Measurements from ENCODE around the gene PPP3CA.
A peak's percentile ranks its signal among the peaks of the same experiment; 100 is the strongest.

Gene PPP3CA

DNA sequence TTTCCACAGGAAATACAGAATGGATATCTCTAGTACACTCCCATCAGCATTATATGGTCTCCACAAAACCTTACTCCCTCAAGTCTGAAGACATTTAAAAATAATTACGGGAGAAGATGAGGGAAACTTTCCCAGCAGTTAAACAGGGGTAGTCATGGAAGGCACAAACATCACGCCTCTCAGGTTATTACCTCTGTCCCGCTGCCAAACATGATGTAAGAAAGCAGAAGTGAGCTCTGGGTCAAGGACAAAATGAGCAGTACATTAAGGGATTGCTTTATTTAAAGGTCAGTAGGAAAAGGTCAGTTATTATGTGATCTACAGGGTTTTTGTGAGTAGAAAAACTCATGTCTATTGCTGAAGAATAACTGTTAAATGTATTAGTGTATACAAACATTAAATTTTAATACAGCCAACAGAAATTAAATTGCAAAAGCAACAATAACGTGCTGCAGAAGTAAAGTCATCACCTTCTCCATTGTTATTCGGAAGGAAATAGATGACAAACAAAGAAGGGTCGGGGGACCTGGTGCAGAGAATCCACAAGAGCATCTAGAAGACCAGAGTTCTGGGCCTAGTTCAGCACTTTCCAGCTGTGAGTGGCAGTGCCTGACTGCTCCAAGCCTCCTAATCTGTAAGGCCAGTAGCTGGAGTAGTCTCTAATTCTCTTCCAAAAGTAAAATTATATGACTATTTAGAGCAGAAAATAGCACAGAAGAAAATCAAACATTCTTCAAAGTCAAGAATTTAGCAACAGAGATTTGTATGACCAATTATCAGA lies 171.2 kb downstream of the PPP3CA start:
- Histone ChIP-seq H3K27ac (ENCODE audit: insufficient read depth in 1 of 2, low read depth in 1 of 2, low read length in 2 of 2, poor library complexity in 1 of 2, severe bottlenecking in 2 of 2) (no peak overlapping the region), H3K4me1 (ENCODE audit: control extremely low read depth in 1 of 4, control insufficient read depth in 4 of 4, insufficient read depth in 4 of 4, low read length in 3 of 4) (no peaks in the 10 kb centered on the region), H3K27me3 (replicated peaks in 2 of 5; ENCODE audit: control insufficient read depth in 4 of 5, insufficient read depth in 5 of 5, low read length in 4 of 5) (no peaks in the 10 kb centered on the region), H3K4me3 (ENCODE audit: control insufficient read depth in 1 of 7, extremely low read depth in 1 of 7, insufficient read depth in 4 of 7, low read depth in 2 of 7, low read length in 6 of 7) (no peak overlapping the region), H3K36me3 (ENCODE audit: control insufficient read depth in 4 of 4, insufficient read depth in 4 of 4, low read length in 3 of 4) (no peaks in the 10 kb centered on the region), H3K9me3 (ENCODE audit: control extremely low read depth in 1 of 5, control insufficient read depth in 4 of 5, insufficient read depth in 2 of 5, low read depth in 1 of 5, low read length in 4 of 5) (no peaks in the 10 kb centered on the region)
- CTCF ChIA-PET: interaction anchor here (1.3 kb wide), 1 partner anchor 11 kb away, joined by 3 read pairs; no protein-coding TSS in a partner anchor
- WGBS (ENCODE audit: insufficient coverage): 91% methylated on average over 5 of the region's 6 CpGs
- POLR2A ChIA-PET: interaction anchor here (0.5 kb wide), 1 partner anchor 501 kb away, joined by 3 read pairs; no protein-coding TSS in a partner anchor
- DNase-seq: peak in 1 of 3 donors; percentile 15

DNA sequence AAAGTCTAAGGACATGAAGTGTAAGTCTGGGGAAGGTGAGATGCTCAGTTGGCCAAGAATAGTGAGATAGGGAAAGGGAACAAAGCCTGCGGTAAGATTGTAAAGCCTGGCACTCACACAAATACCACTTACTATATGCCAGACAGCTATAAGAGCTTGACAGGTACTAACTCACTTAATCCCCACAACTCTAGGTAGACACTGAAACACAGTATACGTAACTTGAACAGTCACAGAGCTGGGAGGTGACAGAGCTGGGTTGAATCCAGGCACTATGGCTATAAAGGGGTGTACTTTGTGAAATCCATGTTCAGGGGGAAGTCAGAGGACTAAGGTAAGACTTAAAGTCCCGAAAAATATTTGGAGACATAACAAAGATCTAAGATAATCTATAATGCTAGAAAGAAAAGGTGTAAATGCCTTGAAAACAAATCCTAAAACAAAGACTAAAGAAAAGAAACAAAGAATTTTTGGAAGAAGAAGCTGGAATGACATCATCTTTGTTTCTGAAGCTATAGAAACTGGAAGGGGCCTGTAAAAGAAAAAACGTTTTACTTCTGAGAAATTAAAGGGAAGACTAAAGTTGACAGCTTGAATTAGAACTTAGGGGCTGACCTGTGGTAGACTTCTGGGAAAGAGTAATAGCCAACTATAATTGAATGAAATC lies 172.5 kb downstream of the PPP3CA start:
- Histone ChIP-seq H3K4me3 (ENCODE audit: control insufficient read depth in 1 of 7, extremely low read depth in 1 of 7, insufficient read depth in 4 of 7, low read depth in 2 of 7, low read length in 6 of 7) (no peak overlapping the region), H3K27me3 (replicated peaks in 2 of 5; ENCODE audit: control insufficient read depth in 4 of 5, insufficient read depth in 5 of 5, low read length in 4 of 5) (no peaks in the 10 kb centered on the region), H3K4me1 (ENCODE audit: control extremely low read depth in 1 of 4, control insufficient read depth in 4 of 4, insufficient read depth in 4 of 4, low read length in 3 of 4) (no peaks in the 10 kb centered on the region), H3K27ac (ENCODE audit: insufficient read depth in 1 of 2, low read depth in 1 of 2, low read length in 2 of 2, poor library complexity in 1 of 2, severe bottlenecking in 2 of 2) (no peak overlapping the region), H3K36me3 (ENCODE audit: control insufficient read depth in 4 of 4, insufficient read depth in 4 of 4, low read length in 3 of 4) (no peaks in the 10 kb centered on the region), H3K9me3 (ENCODE audit: control extremely low read depth in 1 of 5, control insufficient read depth in 4 of 5, insufficient read depth in 2 of 5, low read depth in 1 of 5, low read length in 4 of 5) (no peaks in the 10 kb centered on the region)
- ChIA-PET POLR2A (no interaction called here), CTCF (interaction anchor here (0.9 to 1.3 kb wide), 4 partner anchors 10 to 556 kb away, joined by 3 to 5 read pairs (median 3); no protein-coding TSS in a partner anchor)
- WGBS (ENCODE audit: insufficient coverage): 83% methylated on average over 2 of the region's 4 CpGs
- DNase-seq: no peak

DNA sequence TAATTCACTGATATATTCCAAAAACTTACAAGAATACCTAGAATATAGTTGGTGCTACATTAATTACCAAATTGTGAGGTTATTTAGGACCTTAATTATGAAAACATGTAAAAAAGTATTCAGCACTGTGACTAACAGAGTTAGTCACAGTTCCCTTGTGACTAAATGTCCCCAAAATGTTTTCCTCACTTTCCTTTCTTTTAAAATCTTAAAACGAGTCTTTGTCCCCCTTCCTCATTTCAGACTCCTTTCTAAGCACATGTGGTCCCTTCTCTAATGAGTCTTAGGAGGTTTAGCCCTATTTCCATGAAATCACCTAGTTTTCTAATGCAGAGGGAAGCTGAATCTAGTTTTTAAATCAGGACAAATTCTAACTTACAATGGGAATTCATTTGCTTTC lies 175.0 kb downstream of the PPP3CA start:
- no peaks in the 10 kb centered on the region for H3K36me3 ChIP-seq (ENCODE audit: control insufficient read depth in 4 of 4, insufficient read depth in 4 of 4, low read length in 3 of 4)
- DNase-seq: no peak
- no peak overlapping the region for H3K4me3 ChIP-seq (ENCODE audit: control insufficient read depth in 1 of 7, extremely low read depth in 1 of 7, insufficient read depth in 4 of 7, low read depth in 2 of 7, low read length in 6 of 7)
- H3K4me1 ChIP-seq (ENCODE audit: control extremely low read depth in 1 of 4, control insufficient read depth in 4 of 4, insufficient read depth in 4 of 4, low read length in 3 of 4): peaks cover 0 to 3% (median 1%) of the 10 kb centered on the region in 4 experiments
- H3K9me3 ChIP-seq (ENCODE audit: control extremely low read depth in 1 of 5, control insufficient read depth in 4 of 5, insufficient read depth in 2 of 5, low read depth in 1 of 5, low read length in 4 of 5): no peaks in the 10 kb centered on the region
- H3K27ac ChIP-seq (ENCODE audit: insufficient read depth in 1 of 2, low read depth in 1 of 2, low read length in 2 of 2, poor library complexity in 1 of 2, severe bottlenecking in 2 of 2): no peak overlapping the region
- CTCF ChIA-PET: interaction anchor here (1.4 kb wide), 1 partner anchor 176 kb away, joined by 3 read pairs; no protein-coding TSS in a partner anchor
- no peaks in the 10 kb centered on the region for H3K27me3 ChIP-seq (replicated peaks in 2 of 5; ENCODE audit: control insufficient read depth in 4 of 5, insufficient read depth in 5 of 5, low read length in 4 of 5)
- POLR2A ChIA-PET: no interaction called here
- no CpG with 5 or more reads among the region's 1 CpG for WGBS (ENCODE audit: insufficient coverage)

DNA sequence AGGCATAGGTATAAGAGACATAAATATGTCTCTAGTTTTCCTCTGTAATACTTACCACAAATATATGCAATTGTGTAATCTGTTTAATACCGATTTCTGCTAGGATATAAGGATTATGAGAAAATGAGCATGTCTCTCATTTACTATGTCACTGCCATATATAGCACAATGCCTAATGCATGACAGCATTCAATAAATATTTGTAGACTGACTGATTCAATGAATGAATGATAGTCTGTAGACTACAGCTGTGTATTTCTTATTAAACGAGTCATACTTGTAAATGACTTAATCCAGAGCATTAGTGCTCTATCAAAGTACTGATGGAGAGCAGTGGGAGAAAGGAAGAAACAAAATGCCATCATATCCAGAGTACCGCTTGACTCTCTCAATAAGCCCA lies 175.6 kb downstream of the PPP3CA start:
- Histone ChIP-seq H3K4me3 (ENCODE audit: control insufficient read depth in 1 of 7, extremely low read depth in 1 of 7, insufficient read depth in 4 of 7, low read depth in 2 of 7, low read length in 6 of 7) (no peak overlapping the region), H3K4me1 (ENCODE audit: control extremely low read depth in 1 of 4, control insufficient read depth in 4 of 4, insufficient read depth in 4 of 4, low read length in 3 of 4) (peaks cover 0 to 3% (median 1%) of the 10 kb centered on the region in 4 experiments), H3K27ac (ENCODE audit: insufficient read depth in 1 of 2, low read depth in 1 of 2, low read length in 2 of 2, poor library complexity in 1 of 2, severe bottlenecking in 2 of 2) (no peak overlapping the region), H3K27me3 (replicated peaks in 2 of 5; ENCODE audit: control insufficient read depth in 4 of 5, insufficient read depth in 5 of 5, low read length in 4 of 5) (no peaks in the 10 kb centered on the region), H3K9me3 (ENCODE audit: control extremely low read depth in 1 of 5, control insufficient read depth in 4 of 5, insufficient read depth in 2 of 5, low read depth in 1 of 5, low read length in 4 of 5) (no peaks in the 10 kb centered on the region), H3K36me3 (ENCODE audit: control insufficient read depth in 4 of 4, insufficient read depth in 4 of 4, low read length in 3 of 4) (no peaks in the 10 kb centered on the region)
- 100% methylated on average over 1 of the region's 3 CpGs for WGBS (ENCODE audit: insufficient coverage)
- POLR2A ChIA-PET: no interaction called here
- DNase-seq: no peak
- CTCF ChIA-PET: interaction anchor here (0.9 kb wide), 1 partner anchor 13 kb away, joined by 3 read pairs; no protein-coding TSS in a partner anchor

DNA sequence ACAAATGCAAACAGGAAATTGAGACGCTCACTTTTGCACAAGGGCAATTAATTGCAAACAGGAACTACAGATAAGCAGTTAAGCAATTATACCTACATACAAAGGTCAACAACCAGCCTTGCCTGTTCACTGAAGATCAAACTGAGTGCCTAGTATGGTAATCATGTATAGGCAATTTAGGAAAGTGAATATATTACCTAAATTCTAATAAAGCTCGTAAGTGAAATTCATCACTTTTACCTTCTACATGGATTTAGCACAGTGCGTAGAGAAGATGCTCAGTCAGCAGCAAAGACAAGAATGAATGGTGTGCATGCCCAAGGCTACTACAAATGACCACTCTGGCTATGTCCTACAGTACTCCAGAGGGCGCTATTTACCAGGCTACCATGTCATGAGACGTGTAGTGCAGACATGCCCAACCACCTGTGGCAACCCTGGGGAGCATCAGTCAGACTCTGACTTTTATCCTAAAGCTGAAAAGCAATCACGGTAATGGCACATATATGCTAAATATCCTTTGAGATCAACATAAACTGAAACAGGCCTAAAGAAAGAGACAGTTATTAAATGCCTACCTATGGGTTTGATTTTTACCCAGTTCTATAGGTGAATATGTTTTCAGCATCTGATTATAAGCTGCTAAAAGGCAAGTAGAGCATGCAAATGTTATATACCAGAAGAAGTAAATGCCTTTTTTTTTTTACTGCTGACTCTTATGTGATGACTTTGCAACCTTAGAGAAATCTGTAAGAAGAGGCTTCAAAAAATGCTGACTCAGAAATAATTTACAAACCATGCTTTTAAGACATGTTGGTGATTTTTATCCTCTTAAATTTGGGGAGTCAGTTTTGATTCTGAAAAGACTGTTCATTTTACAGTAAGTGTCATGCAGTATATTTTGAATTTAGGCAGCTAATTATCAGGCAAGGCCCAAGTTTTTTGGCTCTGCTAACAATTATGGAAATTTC lies 178.0 kb downstream of the PPP3CA start:
- Histone ChIP-seq H3K9me3 (ENCODE audit: control extremely low read depth in 1 of 5, control insufficient read depth in 4 of 5, insufficient read depth in 2 of 5, low read depth in 1 of 5, low read length in 4 of 5) (no peaks in the 10 kb centered on the region), H3K27ac (ENCODE audit: insufficient read depth in 1 of 2, low read depth in 1 of 2, low read length in 2 of 2, poor library complexity in 1 of 2, severe bottlenecking in 2 of 2) (no peak overlapping the region), H3K36me3 (ENCODE audit: control insufficient read depth in 4 of 4, insufficient read depth in 4 of 4, low read length in 3 of 4) (no peaks in the 10 kb centered on the region), H3K4me1 (ENCODE audit: control extremely low read depth in 1 of 4, control insufficient read depth in 4 of 4, insufficient read depth in 4 of 4, low read length in 3 of 4) (peaks cover 0 to 3% (median 1%) of the 10 kb centered on the region in 4 experiments), H3K4me3 (ENCODE audit: control insufficient read depth in 1 of 7, extremely low read depth in 1 of 7, insufficient read depth in 4 of 7, low read depth in 2 of 7, low read length in 6 of 7) (no peak overlapping the region), H3K27me3 (replicated peaks in 2 of 5; ENCODE audit: control insufficient read depth in 4 of 5, insufficient read depth in 5 of 5, low read length in 4 of 5) (no peaks in the 10 kb centered on the region)
- 74% methylated on average over 4 of the region's 6 CpGs for WGBS (ENCODE audit: insufficient coverage)
- POLR2A ChIA-PET: no interaction called here
- CTCF ChIA-PET: interaction anchor here (0.6 to 3.2 kb wide), 19 partner anchors 13 to 1490 kb away, joined by 3 to 33 read pairs (median 3); no protein-coding TSS in a partner anchor
- peak; percentile 67 to 86 (median 82) for DNase-seq

DNA sequence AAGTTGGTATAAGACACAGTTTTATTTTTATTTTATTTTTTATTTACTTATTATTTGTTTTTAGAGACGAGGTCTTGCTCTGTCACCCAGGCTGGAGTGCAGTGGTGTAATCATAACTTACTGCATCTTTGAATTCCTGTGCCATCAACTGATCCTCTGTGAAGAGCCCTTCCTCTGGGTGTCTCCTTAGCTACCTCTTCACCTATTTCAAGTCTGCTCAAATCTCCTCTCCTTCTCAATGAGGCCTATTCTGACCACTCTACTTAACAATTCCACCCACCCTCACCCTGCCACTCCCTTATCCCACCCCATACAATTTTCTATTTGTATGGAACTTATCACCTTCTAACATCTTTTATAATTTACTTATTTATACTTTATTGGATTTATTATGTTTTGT lies 183.4 kb downstream of the PPP3CA start:
- Histone ChIP-seq H3K9me3 (ENCODE audit: control extremely low read depth in 1 of 5, control insufficient read depth in 4 of 5, insufficient read depth in 2 of 5, low read depth in 1 of 5, low read length in 4 of 5) (no peaks in the 10 kb centered on the region), H3K4me3 (ENCODE audit: control insufficient read depth in 1 of 7, extremely low read depth in 1 of 7, insufficient read depth in 4 of 7, low read depth in 2 of 7, low read length in 6 of 7) (no peak overlapping the region), H3K36me3 (ENCODE audit: control insufficient read depth in 4 of 4, insufficient read depth in 4 of 4, low read length in 3 of 4) (no peaks in the 10 kb centered on the region), H3K27me3 (replicated peaks in 2 of 5; ENCODE audit: control insufficient read depth in 4 of 5, insufficient read depth in 5 of 5, low read length in 4 of 5) (no peaks in the 10 kb centered on the region), H3K4me1 (ENCODE audit: control extremely low read depth in 1 of 4, control insufficient read depth in 4 of 4, insufficient read depth in 4 of 4, low read length in 3 of 4) (peaks cover 0 to 3% (median under 1%) of the 10 kb centered on the region in 4 experiments), H3K27ac (ENCODE audit: insufficient read depth in 1 of 2, low read depth in 1 of 2, low read length in 2 of 2, poor library complexity in 1 of 2, severe bottlenecking in 2 of 2) (no peak overlapping the region)
- DNase-seq: no peak
- ChIA-PET CTCF (no interaction called here), POLR2A (no interaction called here)
- WGBS (ENCODE audit: insufficient coverage): no CpG with 5 or more reads among the region's 1 CpG

Data from common myeloid progenitor, CD34-positive (primary cell).